ENCODE data around the gene NFILZ.
"Not testable (repeated sequence)": the region's sequence is repeated elsewhere in the genome, so short reads cannot be mapped to it uniquely, and the experiment has no call there.

NFILZ gene

GRCh38 chr19:8617984-8618383 lies 12.4 kb upstream of the NFILZ start:
- TF ChIP-seq GATA1 (IDR thresholded peaks at IDR 0.05; ENCODE audit: low read depth, low read length) (no peak), POLR2A (IDR thresholded peaks at IDR 0.05; ENCODE audit: low read length) (no peak)

GRCh38 chr19:8618751-8619150 lies 11.7 kb upstream of the NFILZ start:
- no peak for DNase-seq
- TF ChIP-seq GATA1 (IDR thresholded peaks at IDR 0.05; ENCODE audit: low read depth, low read length) (no peak), POLR2A (IDR thresholded peaks at IDR 0.05; ENCODE audit: low read length) (no peak)

More at GRCh38 chr19:8617984-8618383, 12.4 kb upstream of the NFILZ start:
- DNase-seq = no peak

GRCh38 chr19:8622886-8623285 lies 7.5 kb upstream of the NFILZ start:
- not testable (repeated sequence) for DNase-seq

GRCh38 chr19:8626842-8627241 lies 3.6 kb upstream of the NFILZ start:
- no peak for DNase-seq
- TF ChIP-seq GATA1 (IDR thresholded peaks at IDR 0.05; ENCODE audit: low read depth, low read length) = no peak
- no peak for TF ChIP-seq POLR2A (IDR thresholded peaks at IDR 0.05; ENCODE audit: low read length)

- TF ChIP-seq POLR2A (IDR thresholded peaks at IDR 0.05; ENCODE audit: low read length) = no peak
- TF ChIP-seq GATA1 (IDR thresholded peaks at IDR 0.05; ENCODE audit: low read depth, low read length) = no peak
- no peak for DNase-seq
These were observed 1.2 kb upstream of the NFILZ start for GRCh38 chr19:8629184-8629583.

GRCh38 chr19:8630796-8631424 lies 477 bp downstream of the NFILZ start:
- TF ChIP-seq GATA1 (IDR thresholded peaks at IDR 0.05; ENCODE audit: low read depth, low read length) = no peak
- no peak for TF ChIP-seq POLR2A (IDR thresholded peaks at IDR 0.05; ENCODE audit: low read length)
- DNase-seq = no peak

- TF ChIP-seq GATA1 (IDR thresholded peaks at IDR 0.05; ENCODE audit: low read depth, low read length) (no peak), POLR2A (IDR thresholded peaks at IDR 0.05; ENCODE audit: low read length) (no peak)
- DNase-seq = no peak
These were observed 989 bp downstream of the NFILZ start for GRCh38 chr19:8631425-8631819.

- TF ChIP-seq POLR2A (IDR thresholded peaks at IDR 0.05; ENCODE audit: low read length) (no peak), GATA1 (IDR thresholded peaks at IDR 0.05; ENCODE audit: low read depth, low read length) (no peak)
These were observed 5.0 kb downstream of the NFILZ start for GRCh38 chr19:8635422-8635821.

GRCh38 chr19:8637070-8637469 lies 6.6 kb downstream of the NFILZ start:
- not testable (repeated sequence) for DNase-seq

More at GRCh38 chr19:8635422-8635821, 5.0 kb downstream of the NFILZ start:
- no peak for DNase-seq

- no peak for DNase-seq
These were observed 7.7 kb downstream of the NFILZ start for GRCh38 chr19:8638078-8638619.

GRCh38 chr19:8639821-8640401 lies 9.5 kb downstream of the NFILZ start:
- TF ChIP-seq POLR2A (IDR thresholded peaks at IDR 0.05; ENCODE audit: low read length) (no peak), GATA1 (IDR thresholded peaks at IDR 0.05; ENCODE audit: low read depth, low read length) (no peak)
- DNase-seq = no peak

More at GRCh38 chr19:8638078-8638619, 7.7 kb downstream of the NFILZ start:
- TF ChIP-seq POLR2A (IDR thresholded peaks at IDR 0.05; ENCODE audit: low read length) (no peak), GATA1 (IDR thresholded peaks at IDR 0.05; ENCODE audit: low read depth, low read length) (no peak)

GRCh38 chr19:8640402-8641004 lies 10.1 kb downstream of the NFILZ start:
- TF ChIP-seq POLR2A (IDR thresholded peaks at IDR 0.05; ENCODE audit: low read length) = no peak
- TF ChIP-seq GATA1 (IDR thresholded peaks at IDR 0.05; ENCODE audit: low read depth, low read length) = no peak
- no peak for DNase-seq

- TF ChIP-seq GATA1 (IDR thresholded peaks at IDR 0.05; ENCODE audit: low read depth, low read length) = no peak
- no peak for TF ChIP-seq POLR2A (IDR thresholded peaks at IDR 0.05; ENCODE audit: low read length)
- DNase-seq = no peak
These were observed 10.9 kb downstream of the NFILZ start for GRCh38 chr19:8641221-8641907.

GRCh38 chr19:8641908-8642547 lies 11.6 kb downstream of the NFILZ start:
- peak; percentile 13 to 26 for DNase-seq
- no peak for TF ChIP-seq POLR2A (IDR thresholded peaks at IDR 0.05; ENCODE audit: low read length)
